HepG2 (cell line): ENCODE measurements around the gene MRPS25. TPM values are rescaled to one million over a fixed set of nuclear protein-coding genes. Genes with fewer than 3 reads are reported as not detected.

Source experiments
- AHR ChIP-seq: IDR thresholded peaks from 2 replicates; pipeline ENCODE4 v1.6.1; 2018; ENCODE audit warnings: missing genetic modification reagents, missing compliant biosample characterization
- ATF3 ChIP-seq: sonication (generic); formaldehyde crosslinking; IDR thresholded peaks from 2 replicates; pipeline ENCODE4 v1.4.0; 2020; ENCODE audit warnings: missing genetic modification reagents
- EP300 ChIP-seq, 3 experiments: sonication (generic) in 1 of 3; formaldehyde crosslinking in 1 of 3; IDR thresholded peaks; 2 replicates each; pipeline versions ENCODE4 v1.5.1 to v1.6.1; 2011 to 2020; ENCODE audit warnings: low read depth in 2 of 3, low read length in 2 of 3, borderline replicate concordance in 1 of 3, improper control_type of control experiment in 1 of 3, mild to moderate bottlenecking in 1 of 3, missing genetic modification reagents in 1 of 3, moderate library complexity in 1 of 3
- GRHL1 ChIP-seq: sonication (generic); formaldehyde crosslinking; conservative IDR thresholded peaks from 2 replicates; pipeline ENCODE4 v1.8.0; 2022; ENCODE audit warnings: missing genetic modification reagents
- HDAC2 ChIP-seq: sonication (generic); formaldehyde crosslinking; IDR thresholded peaks from 2 replicates; pipeline ENCODE4 v1.4.0; 2020; ENCODE audit warnings: missing genetic modification reagents
- MAZ ChIP-seq, 2 experiments: sonication (generic) in 1 of 2; formaldehyde crosslinking in 1 of 2; IDR thresholded peaks; 2 replicates each; pipeline versions ENCODE4 v1.5.0 to v1.6.1; 2012 to 2020; ENCODE audit warnings: low read depth in 2 of 2, mild to moderate bottlenecking in 2 of 2, borderline replicate concordance in 1 of 2, improper control_type of control experiment in 1 of 2, low read length in 1 of 2, missing genetic modification reagents in 1 of 2, moderate library complexity in 1 of 2
- SSRP1 ChIP-seq: IDR thresholded peaks from 2 replicates; pipeline ENCODE4 v1.6.1; 2016; ENCODE audit warnings: control low read depth
- WIZ ChIP-seq: sonication (generic); formaldehyde crosslinking; IDR thresholded peaks from 2 replicates; pipeline ENCODE4 v1.5.1; 2020; ENCODE audit warnings: mild to moderate bottlenecking, missing genetic modification reagents
- ZBTB34 ChIP-seq: sonication (generic); formaldehyde crosslinking; IDR thresholded peaks from 2 replicates; pipeline ENCODE4 v1.8.0; 2022; ENCODE audit warnings: mild to moderate bottlenecking, missing genetic modification reagents
- ZKSCAN5 ChIP-seq: sonication (generic); formaldehyde crosslinking; IDR thresholded peaks from 2 replicates; pipeline ENCODE4 v1.5.1; 2020; ENCODE audit warnings: mild to moderate bottlenecking, missing genetic modification reagents
- ZNF276 ChIP-seq: sonication (generic); formaldehyde crosslinking; IDR thresholded peaks from 2 replicates; pipeline ENCODE4 v1.4.0; 2020; ENCODE audit warnings: mild to moderate bottlenecking, low read depth, missing genetic modification reagents
- ZNF569 ChIP-seq: sonication (generic); formaldehyde crosslinking; IDR thresholded peaks from 2 replicates; pipeline ENCODE4 v1.5.0; 2020; ENCODE audit warnings: mild to moderate bottlenecking, missing genetic modification reagents, moderate library complexity, borderline replicate concordance
- polyA plus RNA-seq, 8 experiments: library from polyadenylated mRNA; depleted of rRNA in 3 of 8; stranded (reverse) in 7 of 8; unstranded in 1 of 8; fragments of >200 nt; fragmentation: Illumina TruSeq in 4 of 8; extraction: Trizol in 4 of 8; gene quantifications; 2 replicates each; pipeline versions ENCODE4 v1.2.1 to v1.2.3, GENCODE V29; 2011 to 2016; ENCODE audit warnings: low read depth in 4 of 8, missing spikeins in 1 of 8, mixed read lengths in 1 of 8; ENCODE audit not compliant: insufficient read depth in 1 of 8
- total RNA-seq, 5 experiments: library from RNA; depleted of rRNA; stranded (reverse); fragments of >200 nt; fragmentation: Illumina TruSeq; extraction: Trizol; gene quantifications; 2 replicates each; pipeline ENCODE4 v1.2.3, GENCODE V29; 2016; ENCODE audit warnings: low read depth in 1 of 5
- TF ChIP-seq, protein P1 (sequence below): sonication (generic); formaldehyde crosslinking; IDR thresholded peaks from 2 replicates; pipeline ENCODE4 v1.4.0; 2020; ENCODE audit warnings: mild to moderate bottlenecking, missing genetic modification reagents
- TF ChIP-seq, protein P2 (sequence below): sonication (generic); formaldehyde crosslinking; IDR thresholded peaks from 2 replicates; pipeline ENCODE4 v1.4.0; 2020; ENCODE audit warnings: missing genetic modification reagents; ENCODE audit errors: not compliant biosample characterization
- TF ChIP-seq, protein P3 (sequence below): IDR thresholded peaks from 2 replicates; pipeline ENCODE4 v1.6.1; 2012; ENCODE audit warnings: inconsistent platforms

Gene MRPS25
- total and polyA plus RNA-seq, 2 of the 13 experiments (the other 11 are each of a cell fraction or from before 2014, with no cell fraction given) = 60.1 to 74.3 TPM

DNA sequence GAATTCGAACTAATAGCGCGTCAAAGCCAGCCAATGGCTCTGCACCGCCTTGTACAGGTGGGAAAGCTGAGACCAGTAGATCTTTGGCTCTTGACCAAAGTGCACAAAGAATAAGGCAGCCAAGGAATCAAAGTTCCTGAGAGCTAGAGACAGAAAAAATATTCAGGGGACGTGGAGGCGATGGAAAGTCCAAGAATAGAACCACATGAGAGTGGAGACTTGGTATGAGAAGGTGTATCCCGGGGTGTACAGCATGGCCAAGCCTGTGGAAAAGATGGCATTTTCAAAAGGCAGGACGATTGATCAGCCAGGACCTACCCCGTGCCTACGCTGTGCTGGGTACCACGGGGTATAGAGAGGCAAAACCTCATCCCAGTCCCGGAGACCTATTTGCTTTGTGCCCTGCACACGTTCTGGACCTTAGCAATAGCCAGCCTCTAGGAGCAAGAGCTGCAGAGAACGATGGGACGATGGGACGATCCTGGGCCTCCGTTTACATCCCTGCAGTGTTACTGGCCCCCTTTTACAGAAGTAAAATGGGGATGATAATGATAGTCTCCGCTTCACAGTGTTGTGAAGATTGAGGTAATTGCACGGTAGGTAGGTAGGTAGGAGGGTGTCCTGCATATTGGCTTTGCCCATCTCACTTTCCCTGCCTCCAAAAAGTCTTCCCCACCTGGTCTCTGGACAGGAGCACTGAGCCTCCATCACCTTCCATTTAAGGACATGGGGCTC is 34.4 kb upstream of the MRPS25 start (continued):
- TF ChIP-seq, protein P1, sequence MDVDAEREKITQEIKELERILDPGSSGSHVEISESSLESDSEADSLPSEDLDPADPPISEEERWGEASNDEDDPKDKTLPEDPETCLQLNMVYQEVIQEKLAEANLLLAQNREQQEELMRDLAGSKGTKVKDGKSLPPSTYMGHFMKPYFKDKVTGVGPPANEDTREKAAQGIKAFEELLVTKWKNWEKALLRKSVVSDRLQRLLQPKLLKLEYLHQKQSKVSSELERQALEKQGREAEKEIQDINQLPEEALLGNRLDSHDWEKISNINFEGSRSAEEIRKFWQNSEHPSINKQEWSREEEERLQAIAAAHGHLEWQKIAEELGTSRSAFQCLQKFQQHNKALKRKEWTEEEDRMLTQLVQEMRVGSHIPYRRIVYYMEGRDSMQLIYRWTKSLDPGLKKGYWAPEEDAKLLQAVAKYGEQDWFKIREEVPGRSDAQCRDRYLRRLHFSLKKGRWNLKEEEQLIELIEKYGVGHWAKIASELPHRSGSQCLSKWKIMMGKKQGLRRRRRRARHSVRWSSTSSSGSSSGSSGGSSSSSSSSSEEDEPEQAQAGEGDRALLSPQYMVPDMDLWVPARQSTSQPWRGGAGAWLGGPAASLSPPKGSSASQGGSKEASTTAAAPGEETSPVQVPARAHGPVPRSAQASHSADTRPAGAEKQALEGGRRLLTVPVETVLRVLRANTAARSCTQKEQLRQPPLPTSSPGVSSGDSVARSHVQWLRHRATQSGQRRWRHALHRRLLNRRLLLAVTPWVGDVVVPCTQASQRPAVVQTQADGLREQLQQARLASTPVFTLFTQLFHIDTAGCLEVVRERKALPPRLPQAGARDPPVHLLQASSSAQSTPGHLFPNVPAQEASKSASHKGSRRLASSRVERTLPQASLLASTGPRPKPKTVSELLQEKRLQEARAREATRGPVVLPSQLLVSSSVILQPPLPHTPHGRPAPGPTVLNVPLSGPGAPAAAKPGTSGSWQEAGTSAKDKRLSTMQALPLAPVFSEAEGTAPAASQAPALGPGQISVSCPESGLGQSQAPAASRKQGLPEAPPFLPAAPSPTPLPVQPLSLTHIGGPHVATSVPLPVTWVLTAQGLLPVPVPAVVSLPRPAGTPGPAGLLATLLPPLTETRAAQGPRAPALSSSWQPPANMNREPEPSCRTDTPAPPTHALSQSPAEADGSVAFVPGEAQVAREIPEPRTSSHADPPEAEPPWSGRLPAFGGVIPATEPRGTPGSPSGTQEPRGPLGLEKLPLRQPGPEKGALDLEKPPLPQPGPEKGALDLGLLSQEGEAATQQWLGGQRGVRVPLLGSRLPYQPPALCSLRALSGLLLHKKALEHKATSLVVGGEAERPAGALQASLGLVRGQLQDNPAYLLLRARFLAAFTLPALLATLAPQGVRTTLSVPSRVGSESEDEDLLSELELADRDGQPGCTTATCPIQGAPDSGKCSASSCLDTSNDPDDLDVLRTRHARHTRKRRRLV (CRISPR knock-in tag) = no peak
- TF ChIP-seq, protein P2, sequence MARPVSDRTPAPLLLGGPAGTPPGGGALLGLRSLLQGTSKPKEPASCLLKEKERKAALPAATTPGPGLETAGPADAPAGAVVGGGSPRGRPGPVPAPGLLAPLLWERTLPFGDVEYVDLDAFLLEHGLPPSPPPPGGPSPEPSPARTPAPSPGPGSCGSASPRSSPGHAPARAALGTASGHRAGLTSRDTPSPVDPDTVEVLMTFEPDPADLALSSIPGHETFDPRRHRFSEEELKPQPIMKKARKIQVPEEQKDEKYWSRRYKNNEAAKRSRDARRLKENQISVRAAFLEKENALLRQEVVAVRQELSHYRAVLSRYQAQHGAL (CRISPR knock-in tag) = peak; percentile 16
- TF ChIP-seq ATF3 (CRISPR knock-in tag) (no peak), HDAC2 (CRISPR knock-in tag) (no peak), ZNF276 (CRISPR knock-in tag) (0 out of 2 replicates have a peak, but pooled peaks have one; percentile 7), SSRP1 (no peak), EP300 (IDR thresholded peaks at IDR 0.05; ENCODE audit: low read depth in 2 of 2, low read length in 2 of 2) (no peak), EP300 (CRISPR knock-in tag; IDR thresholded peaks at IDR 0.05; ENCODE audit: borderline replicate concordance) (no peak), ZBTB34 (no peak; the same call in 1 of the 2 replicates), GRHL1 (no peak), ZKSCAN5 (CRISPR knock-in tag) (no peak), AHR (CRISPR knock-in tag) (no peak), ZNF569 (no peak; the same call in 1 of the 2 replicates), MAZ (IDR thresholded peaks at IDR 0.05; ENCODE audit: borderline replicate concordance, low read depth, low read length) (no peak), MAZ (CRISPR knock-in tag; IDR thresholded peaks at IDR 0.05; ENCODE audit: low read depth) (no peak; the same call in 1 of the 2 replicates), WIZ (CRISPR knock-in tag) (no peak)
- TF ChIP-seq, protein P3, sequence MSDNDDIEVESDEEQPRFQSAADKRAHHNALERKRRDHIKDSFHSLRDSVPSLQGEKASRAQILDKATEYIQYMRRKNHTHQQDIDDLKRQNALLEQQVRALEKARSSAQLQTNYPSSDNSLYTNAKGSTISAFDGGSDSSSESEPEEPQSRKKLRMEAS = no peak
